GM18502 (cell line): ENCODE measurements around the gene UNC13B.

Experiments used
- ATAC-seq: cut with Tn5 transposase; IDR thresholded peaks from one replicate; pipeline ENCODE4 v1.9.1; 2021; ENCODE audit warnings: mild to moderate bottlenecking; ENCODE audit not compliant: unreplicated experiment, poor library complexity

Gene UNC13B

GRCh38 chr9:35311891-35312639, 150.3 kb downstream of the UNC13B start:
- no peak for ATAC-seq

GRCh38 chr9:35313460-35313859, 151.7 kb downstream of the UNC13B start:
- no peak for ATAC-seq

GRCh38 chr9:35313916-35314315, 152.1 kb downstream of the UNC13B start:
- ATAC-seq = no peak

- no peak for ATAC-seq
Observed at GRCh38 chr9:35318741-35319140, 156.9 kb downstream of the UNC13B start.

- no peak for ATAC-seq
Observed at GRCh38 chr9:35322075-35322885, 160.5 kb downstream of the UNC13B start.

GRCh38 chr9:35324966-35325365, 163.2 kb downstream of the UNC13B start:
- ATAC-seq = no peak

- ATAC-seq = no peak
Observed at GRCh38 chr9:35333551-35333950, 171.7 kb downstream of the UNC13B start.

GRCh38 chr9:35335164-35335563, 173.4 kb downstream of the UNC13B start:
- ATAC-seq = no peak

GRCh38 chr9:35338086-35338485, 176.3 kb downstream of the UNC13B start:
- ATAC-seq = no peak

GRCh38 chr9:35338561-35339274, 176.9 kb downstream of the UNC13B start:
- no peak for ATAC-seq

- ATAC-seq = no peak
Observed at GRCh38 chr9:35340046-35340445, 178.2 kb downstream of the UNC13B start.

- no peak for ATAC-seq
Observed at GRCh38 chr9:35341021-35341420, 179.2 kb downstream of the UNC13B start.

GRCh38 chr9:35341585-35341984, 179.8 kb downstream of the UNC13B start:
- no peak for ATAC-seq

GRCh38 chr9:35342221-35342958, 180.6 kb downstream of the UNC13B start:
- ATAC-seq = no peak

GRCh38 chr9:35348109-35348508, 186.3 kb downstream of the UNC13B start:
- no peak for ATAC-seq

GRCh38 chr9:35349287-35349990, 187.6 kb downstream of the UNC13B start:
- no peak for ATAC-seq

GRCh38 chr9:35350212-35350611, 188.4 kb downstream of the UNC13B start:
- ATAC-seq = no peak

GRCh38 chr9:35350827-35351549, 189.2 kb downstream of the UNC13B start:
- ATAC-seq = no peak

GRCh38 chr9:35353731-35354365, 192.0 kb downstream of the UNC13B start:
- ATAC-seq = no peak
